ENCODE measurements around the gene NUPR1. TPM values are rescaled to one million over a fixed set of nuclear protein-coding genes. Genes with fewer than 3 reads are reported as not detected.

NUPR1 gene
- total and polyA plus RNA-seq, 2 of the 13 experiments (the other 11 are each of a cell fraction or from before 2014, with no cell fraction given): 18.0 to 25.6 TPM

DNA sequence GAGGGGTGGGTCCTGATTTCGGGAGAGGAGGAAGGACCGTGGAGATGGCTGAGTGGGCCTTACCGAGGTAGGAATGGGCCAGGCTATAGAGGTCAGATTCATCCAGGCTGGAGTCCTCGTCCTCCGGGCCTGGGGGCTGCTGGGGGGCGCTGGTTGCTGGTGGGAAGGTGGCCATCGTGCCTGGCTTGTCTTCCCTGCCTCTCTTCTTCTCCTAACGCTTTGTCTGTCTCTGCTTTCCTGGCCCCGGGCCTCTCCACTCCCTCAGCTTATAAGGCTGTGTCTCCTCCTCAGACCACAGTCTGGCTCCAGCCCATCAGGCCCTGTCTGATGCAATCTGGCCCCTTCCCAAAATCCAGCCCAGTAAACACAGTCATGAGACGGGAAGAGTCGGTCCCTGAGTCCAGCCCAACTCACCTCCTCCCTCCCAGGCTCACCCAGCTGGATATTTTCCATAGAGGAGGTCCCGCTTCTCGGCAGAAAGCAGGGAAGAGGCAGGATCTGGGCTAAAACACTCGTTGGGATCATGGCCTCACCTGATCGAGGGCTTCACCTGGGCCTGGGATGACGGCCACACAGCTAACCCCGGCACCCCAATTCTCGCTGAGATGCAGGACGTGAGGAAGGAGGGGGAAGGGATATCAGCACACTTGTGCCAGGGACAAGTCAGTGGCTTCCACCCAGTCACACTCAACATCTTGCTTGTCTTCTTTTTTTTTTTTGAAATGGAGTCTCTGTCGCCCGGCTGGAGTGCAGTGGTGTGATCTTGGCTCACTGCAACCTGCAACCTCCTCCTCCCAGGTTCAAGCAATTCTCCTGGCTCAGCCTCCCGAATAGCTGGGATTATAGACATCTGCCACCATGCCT, at the start of gene NUPR1 (continued):
- TF ChIP-seq, protein P1, sequence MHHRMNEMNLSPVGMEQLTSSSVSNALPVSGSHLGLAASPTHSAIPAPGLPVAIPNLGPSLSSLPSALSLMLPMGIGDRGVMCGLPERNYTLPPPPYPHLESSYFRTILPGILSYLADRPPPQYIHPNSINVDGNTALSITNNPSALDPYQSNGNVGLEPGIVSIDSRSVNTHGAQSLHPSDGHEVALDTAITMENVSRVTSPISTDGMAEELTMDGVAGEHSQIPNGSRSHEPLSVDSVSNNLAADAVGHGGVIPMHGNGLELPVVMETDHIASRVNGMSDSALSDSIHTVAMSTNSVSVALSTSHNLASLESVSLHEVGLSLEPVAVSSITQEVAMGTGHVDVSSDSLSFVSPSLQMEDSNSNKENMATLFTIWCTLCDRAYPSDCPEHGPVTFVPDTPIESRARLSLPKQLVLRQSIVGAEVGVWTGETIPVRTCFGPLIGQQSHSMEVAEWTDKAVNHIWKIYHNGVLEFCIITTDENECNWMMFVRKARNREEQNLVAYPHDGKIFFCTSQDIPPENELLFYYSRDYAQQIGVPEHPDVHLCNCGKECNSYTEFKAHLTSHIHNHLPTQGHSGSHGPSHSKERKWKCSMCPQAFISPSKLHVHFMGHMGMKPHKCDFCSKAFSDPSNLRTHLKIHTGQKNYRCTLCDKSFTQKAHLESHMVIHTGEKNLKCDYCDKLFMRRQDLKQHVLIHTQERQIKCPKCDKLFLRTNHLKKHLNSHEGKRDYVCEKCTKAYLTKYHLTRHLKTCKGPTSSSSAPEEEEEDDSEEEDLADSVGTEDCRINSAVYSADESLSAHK (CRISPR knock-in tag; IDR thresholded peaks at IDR 0.05; ENCODE audit: borderline replicate concordance): peak; percentile 64; the same call in 1 of the 2 replicates
- peak; percentile 77 for TF ChIP-seq HNRNPH1 (optimal IDR thresholded peaks at IDR 0.05; ENCODE audit: low read depth, low read length)
- TF ChIP-seq DNMT3B (CRISPR knock-in tag; conservative IDR thresholded peaks at IDR 0.05): peak; percentile 80; the same call in 1 of the 2 replicates
- TF ChIP-seq MTA3 (CRISPR knock-in tag; IDR thresholded peaks at IDR 0.05): no peak
- no peak for TF ChIP-seq PHF5A (CRISPR knock-in tag; IDR thresholded peaks at IDR 0.05; ENCODE audit: low read depth, unreplicated experiment)
- no peak for TF ChIP-seq ZNF530 (CRISPR knock-in tag; IDR thresholded peaks at IDR 0.05; ENCODE audit: low read depth)
- TF ChIP-seq PCBP1 (IDR thresholded peaks at IDR 0.05; ENCODE audit: borderline replicate concordance, low read depth, low read length): no peak
- TF ChIP-seq, protein P2, sequence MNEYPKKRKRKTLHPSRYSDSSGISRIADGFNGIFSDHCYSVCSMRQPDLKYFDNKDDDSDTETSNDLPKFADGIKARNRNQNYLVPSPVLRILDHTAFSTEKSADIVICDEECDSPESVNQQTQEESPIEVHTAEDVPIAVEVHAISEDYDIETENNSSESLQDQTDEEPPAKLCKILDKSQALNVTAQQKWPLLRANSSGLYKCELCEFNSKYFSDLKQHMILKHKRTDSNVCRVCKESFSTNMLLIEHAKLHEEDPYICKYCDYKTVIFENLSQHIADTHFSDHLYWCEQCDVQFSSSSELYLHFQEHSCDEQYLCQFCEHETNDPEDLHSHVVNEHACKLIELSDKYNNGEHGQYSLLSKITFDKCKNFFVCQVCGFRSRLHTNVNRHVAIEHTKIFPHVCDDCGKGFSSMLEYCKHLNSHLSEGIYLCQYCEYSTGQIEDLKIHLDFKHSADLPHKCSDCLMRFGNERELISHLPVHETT (CRISPR knock-in tag; conservative IDR thresholded peaks at IDR 0.05): 0 out of 2 replicates have a peak, but pooled peaks have one; percentile 58
- no peak for TF ChIP-seq MLLT10 (CRISPR knock-in tag; IDR thresholded peaks at IDR 0.05)
- TF ChIP-seq, protein P3, sequence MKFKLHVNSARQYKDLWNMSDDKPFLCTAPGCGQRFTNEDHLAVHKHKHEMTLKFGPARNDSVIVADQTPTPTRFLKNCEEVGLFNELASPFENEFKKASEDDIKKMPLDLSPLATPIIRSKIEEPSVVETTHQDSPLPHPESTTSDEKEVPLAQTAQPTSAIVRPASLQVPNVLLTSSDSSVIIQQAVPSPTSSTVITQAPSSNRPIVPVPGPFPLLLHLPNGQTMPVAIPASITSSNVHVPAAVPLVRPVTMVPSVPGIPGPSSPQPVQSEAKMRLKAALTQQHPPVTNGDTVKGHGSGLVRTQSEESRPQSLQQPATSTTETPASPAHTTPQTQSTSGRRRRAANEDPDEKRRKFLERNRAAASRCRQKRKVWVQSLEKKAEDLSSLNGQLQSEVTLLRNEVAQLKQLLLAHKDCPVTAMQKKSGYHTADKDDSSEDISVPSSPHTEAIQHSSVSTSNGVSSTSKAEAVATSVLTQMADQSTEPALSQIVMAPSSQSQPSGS (CRISPR knock-in tag; IDR thresholded peaks at IDR 0.05): peak; percentile 77; the same call in 1 of the 2 replicates
- TF ChIP-seq ZNF550 (CRISPR knock-in tag; IDR thresholded peaks at IDR 0.05; ENCODE audit: borderline replicate concordance): no peak
- TF ChIP-seq, protein P4, sequence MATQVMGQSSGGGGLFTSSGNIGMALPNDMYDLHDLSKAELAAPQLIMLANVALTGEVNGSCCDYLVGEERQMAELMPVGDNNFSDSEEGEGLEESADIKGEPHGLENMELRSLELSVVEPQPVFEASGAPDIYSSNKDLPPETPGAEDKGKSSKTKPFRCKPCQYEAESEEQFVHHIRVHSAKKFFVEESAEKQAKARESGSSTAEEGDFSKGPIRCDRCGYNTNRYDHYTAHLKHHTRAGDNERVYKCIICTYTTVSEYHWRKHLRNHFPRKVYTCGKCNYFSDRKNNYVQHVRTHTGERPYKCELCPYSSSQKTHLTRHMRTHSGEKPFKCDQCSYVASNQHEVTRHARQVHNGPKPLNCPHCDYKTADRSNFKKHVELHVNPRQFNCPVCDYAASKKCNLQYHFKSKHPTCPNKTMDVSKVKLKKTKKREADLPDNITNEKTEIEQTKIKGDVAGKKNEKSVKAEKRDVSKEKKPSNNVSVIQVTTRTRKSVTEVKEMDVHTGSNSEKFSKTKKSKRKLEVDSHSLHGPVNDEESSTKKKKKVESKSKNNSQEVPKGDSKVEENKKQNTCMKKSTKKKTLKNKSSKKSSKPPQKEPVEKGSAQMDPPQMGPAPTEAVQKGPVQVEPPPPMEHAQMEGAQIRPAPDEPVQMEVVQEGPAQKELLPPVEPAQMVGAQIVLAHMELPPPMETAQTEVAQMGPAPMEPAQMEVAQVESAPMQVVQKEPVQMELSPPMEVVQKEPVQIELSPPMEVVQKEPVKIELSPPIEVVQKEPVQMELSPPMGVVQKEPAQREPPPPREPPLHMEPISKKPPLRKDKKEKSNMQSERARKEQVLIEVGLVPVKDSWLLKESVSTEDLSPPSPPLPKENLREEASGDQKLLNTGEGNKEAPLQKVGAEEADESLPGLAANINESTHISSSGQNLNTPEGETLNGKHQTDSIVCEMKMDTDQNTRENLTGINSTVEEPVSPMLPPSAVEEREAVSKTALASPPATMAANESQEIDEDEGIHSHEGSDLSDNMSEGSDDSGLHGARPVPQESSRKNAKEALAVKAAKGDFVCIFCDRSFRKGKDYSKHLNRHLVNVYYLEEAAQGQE (IDR thresholded peaks at IDR 0.05; ENCODE audit: borderline replicate concordance in 1 of 2, low read depth in 1 of 2, low read length in 2 of 2): no peak
- TF ChIP-seq BRD4 (CRISPR knock-in tag; IDR thresholded peaks at IDR 0.05): no peak; the same call in none of the 2 replicates
- peak; percentile 9; the same call in 1 of the 2 replicates for TF ChIP-seq ZNF143 (CRISPR knock-in tag; IDR thresholded peaks at IDR 0.05)
- TF ChIP-seq ZFP90 (CRISPR knock-in tag; IDR thresholded peaks at IDR 0.05; ENCODE audit: borderline replicate concordance): peak; percentile 81; the same call in 1 of the 2 replicates
- no peak for TF ChIP-seq AGO1 (IDR thresholded peaks at IDR 0.05; ENCODE audit: low read depth, low read length, poor library complexity, severe bottlenecking)
- TF ChIP-seq CC2D1A (CRISPR knock-in tag; IDR thresholded peaks at IDR 0.05): no peak
- TF ChIP-seq, protein P5, sequence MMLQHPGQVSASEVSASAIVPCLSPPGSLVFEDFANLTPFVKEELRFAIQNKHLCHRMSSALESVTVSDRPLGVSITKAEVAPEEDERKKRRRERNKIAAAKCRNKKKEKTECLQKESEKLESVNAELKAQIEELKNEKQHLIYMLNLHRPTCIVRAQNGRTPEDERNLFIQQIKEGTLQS (CRISPR knock-in tag; IDR thresholded peaks at IDR 0.05): peak; percentile 91
- TF ChIP-seq TEAD3 (CRISPR knock-in tag; optimal IDR thresholded peaks at IDR 0.05; ENCODE audit: borderline replicate concordance): peak; percentile 24
